HepG2 (cell line): ENCODE data around the gene CPNE1. TPM values are rescaled to one million over a fixed set of nuclear protein-coding genes. Genes with fewer than 3 reads are reported as not detected.

Experiments used
- ADNP ChIP-seq: sonication (generic); formaldehyde crosslinking; IDR thresholded peaks from 2 replicates; pipeline ENCODE4 v1.4.0; 2020; ENCODE audit warnings: missing genetic modification reagents
- AKNA ChIP-seq: sonication (generic); formaldehyde crosslinking; IDR thresholded peaks from 2 replicates; pipeline ENCODE4 v1.4.0; 2020; ENCODE audit warnings: missing genetic modification reagents, borderline replicate concordance
- CAMTA2 ChIP-seq: sonication (generic); formaldehyde crosslinking; IDR thresholded peaks from 2 replicates; pipeline ENCODE4 v1.4.0; 2020; ENCODE audit warnings: mild to moderate bottlenecking, missing genetic modification reagents, borderline replicate concordance
- MTF1 ChIP-seq: sonication (generic); formaldehyde crosslinking; IDR thresholded peaks from 2 replicates; pipeline ENCODE4 v1.5.0; 2020; ENCODE audit warnings: missing genetic modification reagents
- ZBTB38 ChIP-seq: sonication (generic); formaldehyde crosslinking; IDR thresholded peaks from 2 replicates; pipeline ENCODE4 v1.5.1; 2020; ENCODE audit warnings: mild to moderate bottlenecking, missing genetic modification reagents
- ZNF180 ChIP-seq: sonication (generic); formaldehyde crosslinking; IDR thresholded peaks from 2 replicates; pipeline ENCODE4 v1.4.0; 2020; ENCODE audit warnings: low read depth, missing genetic modification reagents, borderline replicate concordance
- ZNF354B ChIP-seq: sonication (generic); formaldehyde crosslinking; IDR thresholded peaks from 2 replicates; pipeline ENCODE4 v1.8.0; 2022; ENCODE audit warnings: mild to moderate bottlenecking, missing genetic modification reagents
- ZNF616 ChIP-seq: sonication (generic); formaldehyde crosslinking; IDR thresholded peaks from 2 replicates; pipeline ENCODE4 v1.5.0; 2020; ENCODE audit warnings: low read depth, mild to moderate bottlenecking, missing genetic modification reagents
- polyA plus RNA-seq, 8 experiments: library from polyadenylated mRNA; depleted of rRNA in 3 of 8; stranded (reverse) in 7 of 8; unstranded in 1 of 8; fragments of >200 nt; fragmentation: Illumina TruSeq in 4 of 8; extraction: Trizol in 4 of 8; gene quantifications; 2 replicates each; pipeline versions ENCODE4 v1.2.1 to v1.2.3, GENCODE V29; 2011 to 2016; ENCODE audit warnings: low read depth in 4 of 8, missing spikeins in 1 of 8, mixed read lengths in 1 of 8; ENCODE audit not compliant: insufficient read depth in 1 of 8
- total RNA-seq, 5 experiments: library from RNA; depleted of rRNA; stranded (reverse); fragments of >200 nt; fragmentation: Illumina TruSeq; extraction: Trizol; gene quantifications; 2 replicates each; pipeline ENCODE4 v1.2.3, GENCODE V29; 2016; ENCODE audit warnings: low read depth in 1 of 5
- TF ChIP-seq, protein P1 (sequence below): sonication (generic); formaldehyde crosslinking; conservative IDR thresholded peaks from 2 replicates; pipeline ENCODE4 v1.4.0; 2020; ENCODE audit warnings: mild to moderate bottlenecking, missing genetic modification reagents, moderate library complexity
- TF ChIP-seq, protein P2 (sequence below): sonication (generic); formaldehyde crosslinking; IDR thresholded peaks from 2 replicates; pipeline ENCODE4 v1.4.0; 2020; ENCODE audit warnings: mild to moderate bottlenecking, missing genetic modification reagents
- TF ChIP-seq, protein P3 (sequence below): sonication (generic); formaldehyde crosslinking; IDR thresholded peaks from 2 replicates; pipeline ENCODE4 v1.5.1; 2020; ENCODE audit warnings: mild to moderate bottlenecking, missing genetic modification reagents, borderline replicate concordance

The CPNE1 gene
- total and polyA plus RNA-seq, 2 of the 13 experiments (the other 11 are each of a cell fraction or from before 2014, with no cell fraction given): 408 to 431 TPM

DNA sequence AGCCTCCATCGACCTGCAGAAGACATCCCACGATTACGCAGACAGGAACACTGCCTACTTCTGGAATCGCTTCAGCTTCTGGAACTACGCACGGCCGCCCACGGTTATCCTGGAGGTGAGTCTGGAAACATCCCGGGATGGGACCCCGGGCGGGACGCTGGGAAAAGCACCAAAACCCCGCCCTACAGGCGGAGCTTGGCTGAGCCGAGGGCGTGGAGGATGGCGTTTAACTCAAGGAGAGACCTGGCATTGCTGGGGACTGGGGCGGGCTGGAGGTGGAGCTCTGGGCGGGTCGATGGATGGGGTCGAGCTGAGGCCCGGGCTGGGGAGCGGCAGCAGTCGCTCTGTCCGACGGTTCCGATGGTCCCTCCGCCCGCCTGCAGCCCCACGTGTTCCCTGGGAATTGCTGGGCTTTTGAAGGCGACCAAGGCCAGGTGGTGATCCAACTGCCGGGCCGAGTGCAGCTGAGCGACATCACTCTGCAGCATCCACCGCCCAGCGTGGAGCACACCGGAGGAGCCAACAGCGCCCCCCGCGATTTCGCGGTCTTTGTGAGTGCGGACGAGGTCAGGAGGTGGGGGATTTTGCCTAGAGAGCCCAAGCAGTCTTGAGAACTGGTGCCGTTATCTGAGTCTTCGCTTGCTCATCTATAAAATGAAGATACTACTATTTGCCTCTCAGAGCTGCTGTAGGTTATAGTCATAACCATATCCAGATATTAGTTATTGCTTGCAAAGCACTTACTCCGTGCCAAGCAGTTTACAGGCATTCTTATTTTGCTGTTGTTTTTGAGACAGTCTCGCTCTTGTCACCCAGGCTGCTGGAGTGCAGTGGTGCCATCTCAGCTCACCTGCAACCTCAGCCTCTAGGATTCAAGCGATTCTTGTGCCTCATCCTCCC, 45.3 kb downstream of the CPNE1 start (continued):
- TF ChIP-seq AKNA (peak; percentile 20; the same call in 1 of the 2 replicates), CAMTA2 (CRISPR knock-in tag) (peak; percentile 90; the same call in 1 of the 2 replicates), ZBTB38 (CRISPR knock-in tag) (peak; percentile 97), MTF1 (CRISPR knock-in tag) (0 out of 2 replicates have a peak, but pooled peaks have one; percentile 82), ZNF616 (CRISPR knock-in tag) (no peak), ZNF354B (CRISPR knock-in tag) (0 out of 2 replicates have a peak, but pooled peaks have one; percentile 82), ADNP (no peak), ZNF180 (no peak)
- TF ChIP-seq, protein P1, sequence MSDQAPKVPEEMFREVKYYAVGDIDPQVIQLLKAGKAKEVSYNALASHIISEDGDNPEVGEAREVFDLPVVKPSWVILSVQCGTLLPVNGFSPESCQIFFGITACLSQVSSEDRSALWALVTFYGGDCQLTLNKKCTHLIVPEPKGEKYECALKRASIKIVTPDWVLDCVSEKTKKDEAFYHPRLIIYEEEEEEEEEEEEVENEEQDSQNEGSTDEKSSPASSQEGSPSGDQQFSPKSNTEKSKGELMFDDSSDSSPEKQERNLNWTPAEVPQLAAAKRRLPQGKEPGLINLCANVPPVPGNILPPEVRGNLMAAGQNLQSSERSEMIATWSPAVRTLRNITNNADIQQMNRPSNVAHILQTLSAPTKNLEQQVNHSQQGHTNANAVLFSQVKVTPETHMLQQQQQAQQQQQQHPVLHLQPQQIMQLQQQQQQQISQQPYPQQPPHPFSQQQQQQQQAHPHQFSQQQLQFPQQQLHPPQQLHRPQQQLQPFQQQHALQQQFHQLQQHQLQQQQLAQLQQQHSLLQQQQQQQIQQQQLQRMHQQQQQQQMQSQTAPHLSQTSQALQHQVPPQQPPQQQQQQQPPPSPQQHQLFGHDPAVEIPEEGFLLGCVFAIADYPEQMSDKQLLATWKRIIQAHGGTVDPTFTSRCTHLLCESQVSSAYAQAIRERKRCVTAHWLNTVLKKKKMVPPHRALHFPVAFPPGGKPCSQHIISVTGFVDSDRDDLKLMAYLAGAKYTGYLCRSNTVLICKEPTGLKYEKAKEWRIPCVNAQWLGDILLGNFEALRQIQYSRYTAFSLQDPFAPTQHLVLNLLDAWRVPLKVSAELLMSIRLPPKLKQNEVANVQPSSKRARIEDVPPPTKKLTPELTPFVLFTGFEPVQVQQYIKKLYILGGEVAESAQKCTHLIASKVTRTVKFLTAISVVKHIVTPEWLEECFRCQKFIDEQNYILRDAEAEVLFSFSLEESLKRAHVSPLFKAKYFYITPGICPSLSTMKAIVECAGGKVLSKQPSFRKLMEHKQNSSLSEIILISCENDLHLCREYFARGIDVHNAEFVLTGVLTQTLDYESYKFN: peak; percentile 56
- TF ChIP-seq, protein P2, sequence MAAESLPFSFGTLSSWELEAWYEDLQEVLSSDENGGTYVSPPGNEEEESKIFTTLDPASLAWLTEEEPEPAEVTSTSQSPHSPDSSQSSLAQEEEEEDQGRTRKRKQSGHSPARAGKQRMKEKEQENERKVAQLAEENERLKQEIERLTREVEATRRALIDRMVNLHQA (CRISPR knock-in tag): no peak
- TF ChIP-seq, protein P3, sequence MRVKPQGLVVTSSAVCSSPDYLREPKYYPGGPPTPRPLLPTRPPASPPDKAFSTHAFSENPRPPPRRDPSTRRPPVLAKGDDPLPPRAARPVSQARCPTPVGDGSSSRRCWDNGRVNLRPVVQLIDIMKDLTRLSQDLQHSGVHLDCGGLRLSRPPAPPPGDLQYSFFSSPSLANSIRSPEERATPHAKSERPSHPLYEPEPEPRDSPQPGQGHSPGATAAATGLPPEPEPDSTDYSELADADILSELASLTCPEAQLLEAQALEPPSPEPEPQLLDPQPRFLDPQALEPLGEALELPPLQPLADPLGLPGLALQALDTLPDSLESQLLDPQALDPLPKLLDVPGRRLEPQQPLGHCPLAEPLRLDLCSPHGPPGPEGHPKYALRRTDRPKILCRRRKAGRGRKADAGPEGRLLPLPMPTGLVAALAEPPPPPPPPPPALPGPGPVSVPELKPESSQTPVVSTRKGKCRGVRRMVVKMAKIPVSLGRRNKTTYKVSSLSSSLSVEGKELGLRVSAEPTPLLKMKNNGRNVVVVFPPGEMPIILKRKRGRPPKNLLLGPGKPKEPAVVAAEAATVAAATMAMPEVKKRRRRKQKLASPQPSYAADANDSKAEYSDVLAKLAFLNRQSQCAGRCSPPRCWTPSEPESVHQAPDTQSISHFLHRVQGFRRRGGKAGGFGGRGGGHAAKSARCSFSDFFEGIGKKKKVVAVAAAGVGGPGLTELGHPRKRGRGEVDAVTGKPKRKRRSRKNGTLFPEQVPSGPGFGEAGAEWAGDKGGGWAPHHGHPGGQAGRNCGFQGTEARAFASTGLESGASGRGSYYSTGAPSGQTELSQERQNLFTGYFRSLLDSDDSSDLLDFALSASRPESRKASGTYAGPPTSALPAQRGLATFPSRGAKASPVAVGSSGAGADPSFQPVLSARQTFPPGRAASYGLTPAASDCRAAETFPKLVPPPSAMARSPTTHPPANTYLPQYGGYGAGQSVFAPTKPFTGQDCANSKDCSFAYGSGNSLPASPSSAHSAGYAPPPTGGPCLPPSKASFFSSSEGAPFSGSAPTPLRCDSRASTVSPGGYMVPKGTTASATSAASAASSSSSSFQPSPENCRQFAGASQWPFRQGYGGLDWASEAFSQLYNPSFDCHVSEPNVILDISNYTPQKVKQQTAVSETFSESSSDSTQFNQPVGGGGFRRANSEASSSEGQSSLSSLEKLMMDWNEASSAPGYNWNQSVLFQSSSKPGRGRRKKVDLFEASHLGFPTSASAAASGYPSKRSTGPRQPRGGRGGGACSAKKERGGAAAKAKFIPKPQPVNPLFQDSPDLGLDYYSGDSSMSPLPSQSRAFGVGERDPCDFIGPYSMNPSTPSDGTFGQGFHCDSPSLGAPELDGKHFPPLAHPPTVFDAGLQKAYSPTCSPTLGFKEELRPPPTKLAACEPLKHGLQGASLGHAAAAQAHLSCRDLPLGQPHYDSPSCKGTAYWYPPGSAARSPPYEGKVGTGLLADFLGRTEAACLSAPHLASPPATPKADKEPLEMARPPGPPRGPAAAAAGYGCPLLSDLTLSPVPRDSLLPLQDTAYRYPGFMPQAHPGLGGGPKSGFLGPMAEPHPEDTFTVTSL (CRISPR knock-in tag): 0 out of 2 replicates have a peak, but pooled peaks have one; percentile 9
